Measurements from ENCODE around the gene NARF. TPM values are rescaled to one million over a fixed set of nuclear protein-coding genes. Genes with fewer than 3 reads are reported as not detected.

The NARF gene
- total and polyA plus RNA-seq, 2 donors (not counting 3 experiments of a cell fraction or from before 2014, with no cell fraction given) = 83.4 to 158 TPM

- Histone ChIP-seq H3K9ac (replicated peaks; ENCODE audit: extremely low read depth, insufficient read depth, low read length) (no peak overlapping the region), H3K9me1 (replicated peaks; ENCODE audit: control insufficient read depth, extremely low read depth, insufficient read depth, low read length) (no peaks in the 10 kb centered on the region), H3K9me3 (replicated peaks; ENCODE audit: control insufficient read depth, insufficient read depth, low read length) (no peaks in the 10 kb centered on the region), H3K27ac (ENCODE audit: insufficient read depth, low read depth, low read length) (no peak overlapping the region), H2AFZ (ENCODE audit: low read depth, low read length) (no peak overlapping the region), H3K4me3 (replicated peaks in 1 of 3; ENCODE audit: insufficient read depth in 1 of 3, low read depth in 1 of 3, low read length in 3 of 3) (no peak overlapping the region), H3K79me2 (ENCODE audit: control insufficient read depth, insufficient read depth, low read length) (no peaks in the 10 kb centered on the region), H3K27me3 (ENCODE audit: control insufficient read depth in 2 of 2, insufficient read depth in 2 of 2, low read length in 2 of 2) (no peaks in the 10 kb centered on the region), H3K4me1 (ENCODE audit: control insufficient read depth, extremely low read depth, insufficient read depth, low read length) (peaks cover 12% of the 10 kb centered on the region), H4K20me1 (replicated peaks; ENCODE audit: control insufficient read depth, extremely low read depth, insufficient read depth, low read length) (no peaks in the 10 kb centered on the region), H3K4me2 (ENCODE audit: insufficient read depth, low read length) (no peak overlapping the region), H3K36me3 (ENCODE audit: control insufficient read depth in 2 of 2, extremely low read depth in 1 of 2, insufficient read depth in 2 of 2, low read length in 2 of 2) (no peaks in the 10 kb centered on the region)
- no TSS peak for BruUV-seq (replicated peaks)
- POLR2A ChIA-PET = no interaction called here
- DNase-seq (ENCODE audit: low read depth, low spot score) = no peak
- CTCF ChIA-PET = interaction anchor here (0.8 to 1.3 kb wide), 2 partner anchors 55 to 181 kb away, joined by 3 read pairs; no protein-coding TSS in a partner anchor
- intact Hi-C loops (cut with micrococcal nuclease) (loop anchor here (5.0 to 10.0 kb wide), 3 partner anchors 119 to 382 kb away; partner anchors contain the start of genes DCXR and RAC3), dilution Hi-C loops (cut with MboI; ENCODE audit: extremely low pct_ligation_motif_present, low sequenced_read_pairs) (no loop called here)
- TF ChIP-seq GATA2 (IDR thresholded peaks at IDR 0.05; ENCODE audit: insufficient read depth, insufficient read length, low read depth, low read length) (no peak), EZH2 (IDR thresholded peaks at IDR 0.05; ENCODE audit: borderline replicate concordance, low read depth, low read length, severe bottlenecking) (no peak), CTCF (IDR thresholded peaks at IDR 0.05; ENCODE audit: extremely low read depth in 1 of 2, insufficient read depth in 1 of 2, low read depth in 1 of 2, low read length in 2 of 2) (no peak), JUN (IDR thresholded peaks at IDR 0.05; ENCODE audit: borderline replicate concordance, insufficient read depth, insufficient read length, low read depth) (no peak), POLR2A (IDR thresholded peaks at IDR 0.05; ENCODE audit: low read depth, low read length) (no peak), MAX (IDR thresholded peaks at IDR 0.05; ENCODE audit: insufficient read depth, insufficient read length) (no peak), MYC (IDR thresholded peaks at IDR 0.05; ENCODE audit: low read depth, low read length) (no peak), POLR2AphosphoS5 (IDR thresholded peaks at IDR 0.05; ENCODE audit: insufficient read depth, low read depth, low read length) (no peak), FOS (IDR thresholded peaks at IDR 0.05; ENCODE audit: borderline replicate concordance, insufficient read depth, low read length) (no peak)
- no peak for FAIRE-seq
Observed at GRCh38 chr17:82416771-82417170, 41.8 kb upstream of the NARF start.

Measured in endothelial cell of umbilical vein (primary cell).